ENCODE measurements around the gene ANGEL1.
A peak's percentile ranks its signal among the peaks of the same experiment; 100 is the strongest.

The ANGEL1 gene, protein sequence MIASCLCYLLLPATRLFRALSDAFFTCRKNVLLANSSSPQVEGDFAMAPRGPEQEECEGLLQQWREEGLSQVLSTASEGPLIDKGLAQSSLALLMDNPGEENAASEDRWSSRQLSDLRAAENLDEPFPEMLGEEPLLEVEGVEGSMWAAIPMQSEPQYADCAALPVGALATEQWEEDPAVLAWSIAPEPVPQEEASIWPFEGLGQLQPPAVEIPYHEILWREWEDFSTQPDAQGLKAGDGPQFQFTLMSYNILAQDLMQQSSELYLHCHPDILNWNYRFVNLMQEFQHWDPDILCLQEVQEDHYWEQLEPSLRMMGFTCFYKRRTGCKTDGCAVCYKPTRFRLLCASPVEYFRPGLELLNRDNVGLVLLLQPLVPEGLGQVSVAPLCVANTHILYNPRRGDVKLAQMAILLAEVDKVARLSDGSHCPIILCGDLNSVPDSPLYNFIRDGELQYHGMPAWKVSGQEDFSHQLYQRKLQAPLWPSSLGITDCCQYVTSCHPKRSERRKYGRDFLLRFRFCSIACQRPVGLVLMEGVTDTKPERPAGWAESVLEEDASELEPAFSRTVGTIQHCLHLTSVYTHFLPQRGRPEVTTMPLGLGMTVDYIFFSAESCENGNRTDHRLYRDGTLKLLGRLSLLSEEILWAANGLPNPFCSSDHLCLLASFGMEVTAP

DNA sequence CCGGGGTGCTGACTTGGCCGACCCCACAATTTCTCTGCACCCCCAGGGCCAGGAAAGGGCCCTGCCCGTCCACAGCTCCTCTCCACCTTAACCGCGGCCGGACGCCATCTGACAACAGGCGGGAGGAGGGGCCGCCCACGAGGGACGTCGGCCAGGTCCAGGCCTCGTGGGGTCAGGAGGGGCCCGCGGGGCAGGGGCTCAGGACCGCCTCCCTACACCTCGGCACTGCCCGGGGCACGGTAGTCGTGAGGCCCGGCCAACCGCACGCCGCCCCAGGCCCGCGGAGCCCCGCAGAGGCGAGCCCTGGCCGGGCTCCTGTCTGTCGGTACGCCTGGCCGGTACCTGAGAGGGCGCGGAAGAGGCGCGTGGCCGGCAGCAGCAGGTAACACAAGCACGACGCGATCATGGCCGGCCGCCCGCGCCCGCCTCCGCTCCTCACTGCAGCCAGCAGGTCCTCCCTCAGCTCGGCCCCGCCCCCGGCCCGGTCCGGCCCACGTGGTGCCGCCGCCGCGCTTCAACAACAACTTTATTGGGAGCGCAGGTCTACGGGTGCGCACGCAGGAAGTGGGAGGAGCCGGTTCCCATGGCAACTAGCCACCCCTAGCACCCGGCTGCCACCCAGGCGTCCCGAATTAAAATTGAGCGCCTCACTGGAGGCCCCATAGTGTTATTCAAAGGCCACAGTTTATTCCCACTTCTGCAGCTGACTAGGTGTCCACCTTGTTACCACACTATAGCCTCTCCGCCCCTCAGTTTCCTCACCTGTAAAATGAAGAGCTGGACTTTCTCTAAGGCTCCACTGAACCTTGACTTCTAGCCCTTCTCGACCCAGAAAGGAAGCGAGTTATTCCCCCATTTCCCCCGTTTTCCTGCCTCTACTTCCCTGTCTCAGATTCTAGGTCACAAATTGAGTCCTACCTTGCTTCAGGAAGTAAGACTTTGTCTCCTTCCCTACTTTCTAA is at the start of gene ANGEL1:
Gene ANGEL1 (minus strand): TSS at position 461 of the 962 bp plus-strand sequence. CDS start 55 bp downstream, at position 406.
- H3K4me1 Mint-ChIP-seq (ENCODE audit: low read depth), result peaks cover 35% of the 10 kb centered on the region
- H3K27me3 Mint-ChIP-seq, result no peaks in the 10 kb centered on the region
- H3K36me3 Mint-ChIP-seq (ENCODE audit: low read depth), result peaks cover 29% of the 10 kb centered on the region
- H3K4me3 Mint-ChIP-seq, result peak within 1 kb of the TSS; percentile 91
- H3K9me3 Mint-ChIP-seq, result no peaks in the 10 kb centered on the region
- intact Hi-C loops (cut with micrococcal nuclease), result loop anchor here (5.0 kb wide), 1 partner anchor 50 kb away; no protein-coding TSS in a partner anchor
- peak within 1 kb of the TSS; percentile 81 for H3K27ac Mint-ChIP-seq

DNA sequence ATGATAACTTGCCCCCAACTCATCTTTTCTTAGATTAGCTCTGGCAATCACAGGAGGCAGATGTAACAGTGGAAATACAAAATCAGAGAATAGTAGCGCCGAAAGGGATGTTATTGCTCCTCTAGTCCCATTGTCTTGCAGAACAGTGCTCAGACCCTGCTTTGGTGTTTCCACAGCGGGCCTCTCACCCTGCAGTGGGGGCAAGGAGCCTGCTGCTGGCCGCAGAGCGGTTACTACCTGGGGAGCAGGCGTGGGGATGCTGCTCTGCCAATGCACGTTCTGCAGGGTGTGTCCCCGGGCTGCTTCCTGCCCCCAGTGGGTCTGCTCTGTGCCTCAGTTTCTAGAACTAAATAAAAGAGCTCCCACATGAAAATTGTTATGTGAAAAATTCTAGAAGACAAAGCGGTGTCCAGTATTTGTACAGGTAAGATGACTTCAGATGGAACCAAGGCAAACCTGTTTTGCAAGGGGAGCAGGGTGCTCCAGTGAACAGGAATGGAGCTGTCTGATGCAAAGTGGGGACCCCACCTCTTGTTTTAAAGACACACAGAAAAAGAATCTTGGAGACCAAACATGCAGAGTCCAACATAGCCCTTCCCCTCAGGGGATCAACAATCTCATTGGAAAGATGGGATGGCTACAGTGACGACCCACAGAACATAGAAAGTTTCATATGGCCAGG is 49.0 kb upstream of the ANGEL1 start:
- intact Hi-C loops (cut with micrococcal nuclease), result loop anchor here (5.0 kb wide), 1 partner anchor 49 kb away; the partner anchor contains the start of gene ANGEL1
- Mint-ChIP-seq H3K4me3 (no peak overlapping the region), H3K27ac (no peak overlapping the region)

DNA sequence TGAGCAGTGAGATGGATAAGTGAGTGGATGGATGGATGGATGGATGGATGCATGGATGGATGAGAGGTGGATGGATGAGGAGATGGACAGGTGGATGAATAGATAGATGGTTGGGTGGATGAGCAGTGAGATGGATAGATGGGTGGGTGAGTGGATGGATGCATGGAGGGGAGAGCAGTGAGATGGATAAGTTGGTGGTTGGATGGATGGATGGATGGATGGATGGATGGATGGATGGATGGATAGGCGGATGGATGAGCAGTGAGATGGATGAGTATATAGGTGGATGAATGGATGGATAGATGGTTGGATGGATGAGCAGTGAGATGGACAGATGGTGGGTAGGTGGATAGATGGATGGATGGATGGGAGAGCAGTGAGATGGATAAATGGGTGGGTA is 44.1 kb upstream of the ANGEL1 start:
- Mint-ChIP-seq H3K27ac (no peak overlapping the region), H3K4me1 (ENCODE audit: low read depth) (peaks cover 27% of the 10 kb centered on the region), H3K36me3 (ENCODE audit: low read depth) (peaks cover 11% of the 10 kb centered on the region), H3K27me3 (no peaks in the 10 kb centered on the region), H3K9me3 (peaks cover 11% of the 10 kb centered on the region), H3K4me3 (no peak overlapping the region)
- intact Hi-C loops (cut with micrococcal nuclease), result no loop called here

More for the DNA sequence above, 49.0 kb upstream of the ANGEL1 start:
- no peaks in the 10 kb centered on the region for H3K27me3 Mint-ChIP-seq
- H3K4me1 Mint-ChIP-seq (ENCODE audit: low read depth), result peaks cover 59% of the 10 kb centered on the region
- H3K9me3 Mint-ChIP-seq, result peaks cover 6% of the 10 kb centered on the region
- H3K36me3 Mint-ChIP-seq (ENCODE audit: low read depth), result peaks cover 5% of the 10 kb centered on the region

DNA sequence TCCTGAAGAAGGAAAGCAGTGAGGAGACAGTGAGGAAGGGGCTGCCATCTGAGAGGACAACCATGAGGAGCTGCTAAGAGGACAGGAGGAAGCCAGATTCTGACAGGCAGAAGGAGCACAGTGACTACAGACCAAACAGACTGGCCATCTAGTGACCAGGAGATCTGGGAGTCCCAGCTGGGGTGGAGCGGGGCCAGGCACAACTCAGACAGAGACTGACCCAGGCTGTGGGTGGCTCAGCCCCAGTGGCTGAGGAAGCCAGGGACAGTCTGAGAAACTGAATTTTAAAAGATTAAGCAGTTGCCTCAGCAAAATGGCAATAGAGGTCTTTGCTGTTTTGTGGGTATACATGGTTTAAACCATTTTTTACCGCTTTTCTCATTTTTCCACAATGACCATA is 42.4 kb upstream of the ANGEL1 start:
- no peaks in the 10 kb centered on the region for H3K27me3 Mint-ChIP-seq
- H3K9me3 Mint-ChIP-seq, result peaks cover 11% of the 10 kb centered on the region
- no peak overlapping the region for H3K4me3 Mint-ChIP-seq

DNA sequence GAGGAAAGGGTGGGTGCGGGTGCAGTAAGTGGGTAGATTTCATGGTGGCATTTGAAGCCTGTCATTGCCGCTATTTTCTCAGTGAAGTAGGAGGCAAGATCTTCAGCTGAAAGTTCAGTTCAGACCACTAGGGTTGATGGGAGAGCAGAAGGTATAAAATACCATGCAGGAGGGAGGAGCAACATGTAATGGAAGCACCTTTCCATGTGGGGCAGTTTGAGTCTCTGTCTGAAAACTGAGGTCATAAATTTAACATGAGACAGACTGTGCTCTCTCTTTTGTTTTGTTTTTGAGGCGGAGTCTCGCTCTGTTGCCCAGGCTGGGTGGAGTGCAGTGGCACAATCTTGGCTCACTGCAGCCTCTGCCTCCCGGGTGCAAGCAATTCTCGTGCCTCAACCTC is 36.2 kb upstream of the ANGEL1 start:
- H3K27ac Mint-ChIP-seq, result no peak overlapping the region
- intact Hi-C loops (cut with micrococcal nuclease), result no loop called here

More for the DNA sequence above, 42.4 kb upstream of the ANGEL1 start:
- intact Hi-C loops (cut with micrococcal nuclease), result no loop called here
- no peak overlapping the region for H3K27ac Mint-ChIP-seq
- H3K4me1 Mint-ChIP-seq (ENCODE audit: low read depth), result peaks cover 18% of the 10 kb centered on the region
- H3K36me3 Mint-ChIP-seq (ENCODE audit: low read depth), result peaks cover 11% of the 10 kb centered on the region

DNA sequence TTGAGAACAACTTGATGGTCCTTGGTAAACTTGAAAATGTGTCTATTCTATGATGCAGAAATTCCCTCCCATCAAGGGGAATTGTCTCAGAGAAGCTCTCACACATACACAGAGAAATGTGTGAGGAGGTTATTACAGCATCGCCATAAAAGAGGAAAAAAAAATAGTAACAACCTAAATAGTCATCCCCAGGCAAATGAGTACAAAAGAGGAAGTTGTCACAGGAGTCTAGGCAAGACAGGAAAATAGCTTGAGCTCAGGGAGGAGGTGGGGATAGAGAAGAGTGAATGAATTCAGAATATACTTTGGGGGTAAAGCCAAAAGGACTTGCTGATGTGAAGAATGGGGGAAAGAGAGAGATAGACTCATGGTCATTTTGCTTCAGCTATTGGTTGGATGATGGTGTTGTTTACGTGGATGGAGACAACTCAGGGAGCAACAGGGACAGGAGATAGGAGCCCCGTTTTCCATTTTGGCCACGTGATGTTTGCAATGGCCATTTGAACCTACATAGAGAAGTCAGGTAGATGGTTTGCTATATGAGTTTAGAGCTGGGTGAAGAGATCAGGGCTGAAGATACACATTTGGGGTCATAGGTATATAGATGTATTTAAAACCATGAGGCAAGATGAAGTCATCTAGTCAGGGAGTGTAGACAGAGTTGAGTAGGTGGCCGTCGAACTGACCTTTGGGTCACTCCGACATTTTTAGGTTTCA is 33.8 kb upstream of the ANGEL1 start:
- H3K27me3 Mint-ChIP-seq, result no peaks in the 10 kb centered on the region
- peaks cover 31% of the 10 kb centered on the region for H3K4me1 Mint-ChIP-seq (ENCODE audit: low read depth)
- H3K36me3 Mint-ChIP-seq (ENCODE audit: low read depth), result no peaks in the 10 kb centered on the region
- no peak overlapping the region for H3K4me3 Mint-ChIP-seq
- no peak overlapping the region for H3K27ac Mint-ChIP-seq
- intact Hi-C loops (cut with micrococcal nuclease), result no loop called here
- H3K9me3 Mint-ChIP-seq, result no peaks in the 10 kb centered on the region

More for the DNA sequence above, 36.2 kb upstream of the ANGEL1 start:
- H3K36me3 Mint-ChIP-seq (ENCODE audit: low read depth), result no peaks in the 10 kb centered on the region
- no peak overlapping the region for H3K4me3 Mint-ChIP-seq
- H3K27me3 Mint-ChIP-seq, result no peaks in the 10 kb centered on the region
- H3K9me3 Mint-ChIP-seq, result no peaks in the 10 kb centered on the region
- H3K4me1 Mint-ChIP-seq (ENCODE audit: low read depth), result peaks cover 32% of the 10 kb centered on the region

DNA sequence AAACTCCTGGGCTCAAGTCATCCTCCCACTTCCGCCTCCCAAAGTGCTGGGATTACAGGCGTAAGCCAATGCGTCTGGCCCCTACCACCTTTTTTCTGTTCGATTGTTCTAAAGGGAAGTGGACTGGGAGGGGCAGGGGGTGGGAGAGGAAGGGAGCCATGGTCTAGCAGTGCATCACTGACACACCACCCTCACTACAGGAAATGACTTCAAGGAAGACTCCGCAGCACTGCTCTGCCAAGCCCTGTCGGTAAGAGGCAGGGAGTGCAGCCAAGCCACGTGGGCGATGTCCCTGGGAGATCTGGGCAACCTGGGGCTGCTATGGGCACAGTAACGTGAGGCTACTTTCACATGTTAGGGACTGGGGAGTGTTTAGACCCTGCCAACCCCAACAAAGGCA is 31.5 kb upstream of the ANGEL1 start:
- H3K36me3 Mint-ChIP-seq (ENCODE audit: low read depth), result no peaks in the 10 kb centered on the region
- peaks cover 31% of the 10 kb centered on the region for H3K4me1 Mint-ChIP-seq (ENCODE audit: low read depth)
- H3K4me3 Mint-ChIP-seq, result no peak overlapping the region
- H3K27ac Mint-ChIP-seq, result peak overlapping the region; percentile 50
- H3K9me3 Mint-ChIP-seq, result no peaks in the 10 kb centered on the region
- H3K27me3 Mint-ChIP-seq, result no peaks in the 10 kb centered on the region
- intact Hi-C loops (cut with micrococcal nuclease), result no loop called here

DNA sequence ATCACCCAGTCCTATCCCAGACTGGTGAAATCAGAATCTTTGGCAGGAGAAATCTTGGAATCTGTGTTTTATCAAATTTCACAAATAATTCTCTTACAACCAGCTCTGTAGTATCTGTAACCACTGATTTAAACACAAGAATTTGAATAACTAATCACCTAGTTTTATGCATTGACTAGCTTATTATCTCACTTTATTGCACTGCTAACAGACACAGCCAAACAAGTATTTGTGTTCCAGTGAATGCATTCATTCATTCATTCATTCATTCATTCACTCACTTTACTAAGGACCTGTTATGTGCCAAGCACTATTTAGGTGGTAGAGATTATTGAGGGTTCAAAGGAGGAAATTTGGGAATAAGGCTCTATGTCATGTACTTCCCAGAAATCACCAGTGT is 29.7 kb upstream of the ANGEL1 start:
- intact Hi-C loops (cut with micrococcal nuclease), result no loop called here
- Mint-ChIP-seq H3K36me3 (ENCODE audit: low read depth) (no peaks in the 10 kb centered on the region), H3K27ac (no peak overlapping the region), H3K9me3 (no peaks in the 10 kb centered on the region), H3K4me3 (no peak overlapping the region), H3K4me1 (ENCODE audit: low read depth) (peaks cover 31% of the 10 kb centered on the region), H3K27me3 (no peaks in the 10 kb centered on the region)

DNA sequence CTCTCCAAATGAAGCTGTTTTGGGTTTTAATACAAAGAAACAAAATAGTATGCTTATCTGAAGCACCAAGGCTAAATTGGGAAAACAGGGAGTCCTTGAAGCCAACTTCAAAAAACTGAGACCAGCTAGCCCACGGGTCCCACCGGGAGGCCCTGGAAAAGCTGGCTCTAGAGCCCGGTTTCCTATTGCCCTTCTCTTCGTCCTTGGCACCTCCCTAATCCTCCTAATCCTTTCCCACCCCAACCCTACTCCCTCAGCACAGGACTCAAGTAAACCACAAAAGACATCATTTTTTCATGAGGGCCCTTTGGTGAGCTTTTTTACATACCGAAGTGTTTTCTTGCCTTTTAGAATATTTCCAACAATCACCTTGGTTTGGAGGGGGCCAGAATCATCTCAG is 24.8 kb upstream of the ANGEL1 start:
- intact Hi-C loops (cut with micrococcal nuclease), result no loop called here
- no peaks in the 10 kb centered on the region for H3K36me3 Mint-ChIP-seq (ENCODE audit: low read depth)
- no peak overlapping the region for H3K27ac Mint-ChIP-seq
- H3K27me3 Mint-ChIP-seq, result no peaks in the 10 kb centered on the region
- no peak overlapping the region for H3K4me3 Mint-ChIP-seq
- H3K9me3 Mint-ChIP-seq, result no peaks in the 10 kb centered on the region
- H3K4me1 Mint-ChIP-seq (ENCODE audit: low read depth), result peaks cover 14% of the 10 kb centered on the region

DNA sequence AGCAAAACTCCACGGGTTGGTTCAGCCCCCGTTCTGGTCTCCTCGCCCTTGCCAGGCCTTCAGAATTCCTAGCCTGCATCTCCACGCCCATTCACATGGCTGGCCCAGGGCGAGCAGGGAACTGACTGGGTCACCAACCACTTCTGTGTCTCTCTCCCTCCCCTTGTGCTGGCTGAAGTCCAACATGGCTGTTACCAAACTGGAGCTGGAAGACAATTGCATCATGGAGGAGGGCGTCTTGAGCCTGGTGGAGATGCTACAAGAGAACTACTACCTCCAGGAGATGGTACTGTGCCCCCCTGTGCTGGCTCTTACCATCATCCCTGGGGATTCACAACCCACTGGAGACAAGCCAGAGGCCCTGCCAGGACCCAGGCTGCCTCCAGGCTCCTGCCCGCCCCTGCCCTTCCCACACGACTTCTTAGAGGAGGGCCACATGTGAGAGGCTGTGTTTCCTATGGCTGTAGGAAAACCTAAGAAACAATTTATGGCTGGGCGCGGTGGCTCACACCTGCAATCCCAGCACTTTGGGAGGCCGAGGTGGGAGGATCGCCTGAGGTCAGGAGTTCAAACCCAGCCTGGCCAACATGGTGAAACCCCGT is 23.4 kb upstream of the ANGEL1 start:
- Mint-ChIP-seq H3K4me3 (no peak overlapping the region), H3K27me3 (no peaks in the 10 kb centered on the region), H3K36me3 (ENCODE audit: low read depth) (no peaks in the 10 kb centered on the region), H3K27ac (no peak overlapping the region), H3K9me3 (no peaks in the 10 kb centered on the region), H3K4me1 (ENCODE audit: low read depth) (peaks cover 20% of the 10 kb centered on the region)
- intact Hi-C loops (cut with micrococcal nuclease), result no loop called here

DNA sequence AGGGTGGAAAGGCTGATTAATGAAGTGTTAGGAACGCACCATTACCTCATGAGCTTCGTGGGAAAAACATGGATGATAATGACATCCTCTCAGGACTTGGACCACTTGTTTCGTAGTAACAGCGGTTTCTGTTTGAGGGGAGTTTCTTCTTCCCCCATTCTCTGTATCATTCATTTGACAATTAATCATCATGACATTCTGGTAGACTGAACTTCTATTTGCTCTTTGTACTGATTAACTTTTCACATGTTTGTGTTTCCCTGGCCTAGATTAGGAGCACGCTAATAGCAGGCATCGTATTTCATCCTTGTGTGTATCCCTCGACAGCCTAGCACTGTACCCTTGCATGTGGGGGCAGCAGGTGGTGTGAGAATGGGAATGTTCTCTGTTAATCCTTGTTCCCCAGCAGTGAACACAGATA is 21.6 kb upstream of the ANGEL1 start:
- Mint-ChIP-seq H3K4me3 (no peak overlapping the region), H3K9me3 (no peaks in the 10 kb centered on the region), H3K4me1 (ENCODE audit: low read depth) (peaks cover 26% of the 10 kb centered on the region), H3K36me3 (ENCODE audit: low read depth) (no peaks in the 10 kb centered on the region), H3K27ac (no peak overlapping the region), H3K27me3 (no peaks in the 10 kb centered on the region)
- intact Hi-C loops (cut with micrococcal nuclease), result no loop called here

DNA sequence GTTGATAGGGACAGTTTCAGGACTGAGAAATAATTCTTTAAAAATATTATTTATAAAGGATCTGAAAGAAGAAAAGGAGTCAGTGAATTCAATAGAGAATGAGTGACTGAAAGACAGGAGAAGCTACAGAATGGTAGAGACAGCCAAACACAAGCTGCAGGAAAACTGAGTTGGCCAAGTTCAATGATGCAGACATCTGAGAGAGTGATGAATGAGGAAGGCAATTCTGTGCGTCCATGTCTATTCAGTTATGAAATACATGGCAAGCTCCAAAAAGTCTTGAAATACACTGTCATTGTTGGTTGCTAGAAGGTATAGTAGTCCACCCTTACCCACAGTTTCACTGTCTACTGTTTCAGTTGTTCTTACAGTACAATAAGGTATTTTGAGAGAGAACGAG is 20.3 kb upstream of the ANGEL1 start:
- Mint-ChIP-seq H3K4me3 (no peak overlapping the region), H3K9me3 (no peaks in the 10 kb centered on the region), H3K36me3 (ENCODE audit: low read depth) (no peaks in the 10 kb centered on the region), H3K27me3 (no peaks in the 10 kb centered on the region), H3K4me1 (ENCODE audit: low read depth) (peaks cover 39% of the 10 kb centered on the region), H3K27ac (no peak overlapping the region)
- intact Hi-C loops (cut with micrococcal nuclease), result no loop called here

All from dendritic cell treated with granulocyte-macrophage colony-stimulating factor and Interleukin-4, amounts not matched to agents 40 ng/mL and 50 ng/mL, for 4 days (primary cell).